Kidney (tissue), 14 donors: Measurements from ENCODE around the gene BRIP1. TPM values are rescaled to one million over a fixed set of nuclear protein-coding genes. Genes with fewer than 3 reads are reported as not detected.
"Not testable (repeated sequence)": the region's sequence is repeated elsewhere in the genome, so short reads cannot be mapped to it uniquely, and the experiment has no call there.

Source experiments
- DNase-seq, 5 donors: peaks; one replicate each; pipeline ENCODE4 v3.0.0-alpha.2; 2013 to 2020
- FAIRE-seq: peaks from 2 replicates; lab custom pipeline; 2012; peaks lifted over from hg19 to GRCh38; lab: Jason Lieb, UNC
- H3K27ac ChIP-seq, 2 donors: one replicate each; pipeline ENCODE4 v1.7.0; 2013; ENCODE audit warnings: low read depth in 2 of 2, low read length in 2 of 2, inconsistent platforms in 1 of 2
- H3K27me3 ChIP-seq: one replicate; pipeline ENCODE4 v1.7.1; 2013; ENCODE audit warnings: low read length, inconsistent platforms; ENCODE audit not compliant: control insufficient read depth, insufficient read depth
- H3K36me3 ChIP-seq, 3 donors: one replicate each; pipeline versions ENCODE4 v1.7.0 to v1.7.1; 2013; ENCODE audit warnings: low read length in 3 of 3, control low read depth in 1 of 3, inconsistent platforms in 1 of 3; ENCODE audit not compliant: insufficient read depth in 3 of 3, control insufficient read depth in 2 of 3
- H3K4me1 ChIP-seq, 3 donors: one replicate each; pipeline versions ENCODE4 v1.7.0 to v1.7.1; 2013; ENCODE audit warnings: low read length in 3 of 3, inconsistent platforms in 1 of 3, low read depth in 1 of 3; ENCODE audit not compliant: control insufficient read depth in 2 of 3, insufficient read depth in 2 of 3
- H3K4me3 ChIP-seq, 3 donors: one replicate each; pipeline versions ENCODE4 v1.7.0 to v1.8.1; 2013; ENCODE audit warnings: low read length in 3 of 3, control low read depth in 1 of 3, inconsistent platforms in 1 of 3
- H3K9ac ChIP-seq, 3 donors: one replicate each; pipeline versions ENCODE4 v1.7.0 to v1.7.1; 2013; ENCODE audit warnings: low read length in 3 of 3, control low read depth in 1 of 3, inconsistent platforms in 1 of 3
- H3K9me3 ChIP-seq, 3 donors: one replicate each; pipeline versions ENCODE4 v1.7.0 to v1.7.1; 2013; ENCODE audit warnings: low read length in 3 of 3, control low read depth in 1 of 3, inconsistent platforms in 1 of 3; ENCODE audit not compliant: control insufficient read depth in 2 of 3, insufficient read depth in 1 of 3
- intact Hi-C: fragments of 100-400 bp; cut with DNase I; formaldehyde crosslinking; loops from one replicate; pipeline ENCODE4 v1.11.1; 2022
- polyA plus RNA-seq: library from polyadenylated mRNA; stranded (reverse); fragments of 350-450 nt; fragmentation: Illumina TruSeq; extraction: RNeasy Lipid Tissue Mini Kit (QIAGEN cat#74804); gene quantifications from one replicate; pipeline ENCODE4 v1.2.3, GENCODE V29; 2014; ENCODE audit warnings: low read depth, low replicate concordance; ENCODE audit not compliant: insufficient read depth
- total RNA-seq: library from RNA; stranded (reverse); fragmentation: NEBNext Ultra II Directional; extraction: Animal tissue kit (Norgen Biotek cat#: 25700); gene quantifications from one replicate; pipeline ENCODE4 v1.2.1, GENCODE V29; 2021
- TF ChIP-seq, protein P1 (sequence below): IDR thresholded peaks from 3 replicates; pipeline ENCODE4 v1.5.1; 2012; ENCODE audit warnings: mild to moderate bottlenecking, moderate library complexity, borderline replicate concordance; ENCODE audit not compliant: insufficient read depth; ENCODE audit errors: extremely low read depth
- donor health status: control.
- donor health status: control.
- donor health status: control.
- donor health status: control.
- donor health status: control.
- donor health status: DM: yes; HTN: yes; CAD: no.
- donor health status: Normal renal cell carcinoma (clear cell type).

The BRIP1 gene
- total and polyA plus RNA-seq, 2 donors from 2014 or later, result 0.54 TPM; not detected in 1

DNA sequence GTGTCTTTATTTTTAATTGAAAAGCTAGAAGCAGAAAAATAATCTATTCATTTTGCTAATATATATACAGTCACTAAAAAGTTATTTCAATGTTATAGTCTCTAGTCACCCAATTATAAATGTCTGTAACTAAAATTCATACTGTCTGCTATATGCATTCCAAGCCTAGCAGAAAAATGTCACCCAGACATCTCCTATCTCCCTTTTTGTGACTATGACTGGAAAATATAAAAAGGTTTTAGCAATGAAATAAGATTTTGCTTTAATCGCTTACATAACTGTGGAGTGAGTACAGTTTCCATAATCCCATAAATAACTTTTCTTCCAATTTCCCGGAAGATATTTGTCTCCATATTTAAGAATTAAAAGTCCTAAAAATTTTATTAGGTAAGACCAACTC is 88.6 kb downstream of the BRIP1 start:
- H3K4me1 ChIP-seq, result no peaks in the 10 kb centered on the region
- H3K27ac ChIP-seq, result no peak overlapping the region
- DNase-seq (no peak), FAIRE-seq (no peak)
- no peak overlapping the region for H3K4me3 ChIP-seq
- intact Hi-C loops, result no loop called here
- no peak overlapping the region for H3K9ac ChIP-seq
- peaks cover 0 to 12% (median 7%) of the 10 kb centered on the region in 3 donors for H3K9me3 ChIP-seq
- TF ChIP-seq, protein P1, sequence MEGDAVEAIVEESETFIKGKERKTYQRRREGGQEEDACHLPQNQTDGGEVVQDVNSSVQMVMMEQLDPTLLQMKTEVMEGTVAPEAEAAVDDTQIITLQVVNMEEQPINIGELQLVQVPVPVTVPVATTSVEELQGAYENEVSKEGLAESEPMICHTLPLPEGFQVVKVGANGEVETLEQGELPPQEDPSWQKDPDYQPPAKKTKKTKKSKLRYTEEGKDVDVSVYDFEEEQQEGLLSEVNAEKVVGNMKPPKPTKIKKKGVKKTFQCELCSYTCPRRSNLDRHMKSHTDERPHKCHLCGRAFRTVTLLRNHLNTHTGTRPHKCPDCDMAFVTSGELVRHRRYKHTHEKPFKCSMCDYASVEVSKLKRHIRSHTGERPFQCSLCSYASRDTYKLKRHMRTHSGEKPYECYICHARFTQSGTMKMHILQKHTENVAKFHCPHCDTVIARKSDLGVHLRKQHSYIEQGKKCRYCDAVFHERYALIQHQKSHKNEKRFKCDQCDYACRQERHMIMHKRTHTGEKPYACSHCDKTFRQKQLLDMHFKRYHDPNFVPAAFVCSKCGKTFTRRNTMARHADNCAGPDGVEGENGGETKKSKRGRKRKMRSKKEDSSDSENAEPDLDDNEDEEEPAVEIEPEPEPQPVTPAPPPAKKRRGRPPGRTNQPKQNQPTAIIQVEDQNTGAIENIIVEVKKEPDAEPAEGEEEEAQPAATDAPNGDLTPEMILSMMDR, result no peak
- no peaks in the 10 kb centered on the region for H3K27me3 ChIP-seq
- H3K36me3 ChIP-seq, result no peaks in the 10 kb centered on the region

DNA sequence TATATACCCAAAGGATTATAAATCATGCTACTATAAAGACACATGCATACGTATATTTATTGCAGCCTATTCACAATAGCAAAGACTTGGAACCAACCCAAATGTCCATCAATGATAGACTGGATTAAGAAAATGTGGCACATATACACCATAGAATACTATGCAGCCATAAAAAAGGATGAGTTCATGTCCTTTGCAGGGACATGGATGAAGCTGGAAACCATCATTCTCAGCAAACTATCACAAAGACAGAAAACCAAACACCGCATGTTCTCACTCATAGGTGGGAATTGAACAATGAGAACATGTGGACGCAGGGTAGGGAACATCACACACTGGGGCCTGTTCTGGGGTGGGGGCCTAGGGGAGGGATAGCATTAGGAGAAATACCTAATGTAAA is 89.2 kb downstream of the BRIP1 start:
- not testable (repeated sequence) for FAIRE-seq

GRCh38 chr17:61770752-61771533 is 92.4 kb downstream of the BRIP1 start:
- H3K27ac ChIP-seq, result no peak overlapping the region
- intact Hi-C loops, result no loop called here
- no peak overlapping the region for H3K4me3 ChIP-seq
- no peak overlapping the region for H3K9ac ChIP-seq
- no peaks in the 10 kb centered on the region for H3K27me3 ChIP-seq
- no peaks in the 10 kb centered on the region for H3K4me1 ChIP-seq
- no peak for FAIRE-seq
- H3K9me3 ChIP-seq, result peaks cover 0 to 15% (median 7%) of the 10 kb centered on the region in 3 donors
- TF ChIP-seq, protein P1, result no peak
- no peak for DNase-seq
- no peaks in the 10 kb centered on the region for H3K36me3 ChIP-seq

More for the DNA sequence above, 89.2 kb downstream of the BRIP1 start:
- DNase-seq, H3K36me3 ChIP-seq, H3K4me3 ChIP-seq, H3K27ac ChIP-seq, intact Hi-C loops, H3K27me3 ChIP-seq, H3K9ac ChIP-seq, H3K4me1 ChIP-seq: not testable (repeated sequence)
- H3K9me3 ChIP-seq, result peaks cover 0 to 15% (median 7%) of the 10 kb centered on the region in 3 donors

DNA sequence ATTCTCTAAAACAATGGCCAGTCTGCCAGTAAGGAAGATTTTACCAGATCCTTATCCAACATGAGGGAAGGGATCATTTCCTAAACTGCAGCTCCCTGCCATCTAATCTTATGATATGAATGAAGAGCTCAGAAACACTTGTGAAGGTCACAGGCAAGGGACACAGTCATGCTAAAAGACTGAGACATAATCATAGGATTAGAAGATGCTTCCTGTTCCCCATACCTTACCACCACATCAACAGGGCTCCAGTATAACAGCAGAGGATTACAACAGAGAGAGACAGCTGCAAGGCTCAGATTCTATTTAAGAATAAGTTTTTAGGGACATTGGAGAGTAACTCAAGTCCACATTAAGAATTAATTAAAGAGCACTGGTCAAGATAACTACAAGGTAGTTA is 93.3 kb downstream of the BRIP1 start:
- intact Hi-C loops, result no loop called here
- H3K9ac ChIP-seq, result no peak overlapping the region
- no peaks in the 10 kb centered on the region for H3K36me3 ChIP-seq
- H3K4me3 ChIP-seq, result no peak overlapping the region
- no peaks in the 10 kb centered on the region for H3K27me3 ChIP-seq
- DNase-seq (no peak), FAIRE-seq (no peak)
- H3K27ac ChIP-seq, result no peak overlapping the region
- TF ChIP-seq, protein P1, result no peak
- H3K4me1 ChIP-seq, result no peaks in the 10 kb centered on the region
- peaks cover 0 to 15% (median 7%) of the 10 kb centered on the region in 3 donors for H3K9me3 ChIP-seq
